ENCODE measurements around the gene GALM.

GRCh38 chr2:38731090-38731489 lies 65.2 kb downstream of the GALM start:
- TF ChIP-seq CTCF (optimal IDR thresholded peaks at IDR 0.05 in 1 of 3, IDR thresholded peaks at IDR 0.05 in 1 of 3, conservative IDR thresholded peaks at IDR 0.05 in 1 of 3; ENCODE audit: extremely low read depth in 1 of 3, insufficient read depth in 2 of 3, low read length in 3 of 3) (no peak), EZH2 (IDR thresholded peaks at IDR 0.05; ENCODE audit: low read length) (no peak)
